ENCODE results near the gene FLT4. TPM values are rescaled to one million over a fixed set of nuclear protein-coding genes. Genes with fewer than 3 reads are reported as not detected.

FLT4 gene
- total and polyA plus RNA-seq, 9 of the 15 experiments (the other 6 are each of a cell fraction or from before 2014, with no cell fraction given), result 0.01 to 0.42 (median 0.14) TPM; not detected in 2

- no peak for TF ChIP-seq ZNF512 (tag; IDR thresholded peaks at IDR 0.05)
- peak; percentile 85 for TF ChIP-seq L3MBTL2 (IDR thresholded peaks at IDR 0.05)
- no peak for TF ChIP-seq HMG20A (CRISPR knock-in tag; conservative IDR thresholded peaks at IDR 0.05)
- TF ChIP-seq ZC3H4 (CRISPR knock-in tag; IDR thresholded peaks at IDR 0.05; ENCODE audit: borderline replicate concordance), result 0 out of 2 replicates have a peak, but pooled peaks have one; percentile 24
- no peak for TF ChIP-seq ETV1 (tag; conservative IDR thresholded peaks at IDR 0.05; ENCODE audit: low read depth)
These were observed 40.7 kb downstream of the FLT4 start (continued) for GRCh38 chr5:180608572-180609310.

- Histone ChIP-seq H3K4me2 (ENCODE audit: insufficient read depth, low read length) (peak overlapping the region; percentile 46), H4K20me1 (replicated peaks; ENCODE audit: control insufficient read depth, insufficient read depth, low read length) (0 out of 2 replicates have a peak, but pooled peaks cover 6% of the 10 kb centered on the region), H2AFZ (ENCODE audit: low read depth, low read length) (peak overlapping the region; percentile 83), H3K9me1 (ENCODE audit: control insufficient read depth, insufficient read depth, low read length) (no peaks in the 10 kb centered on the region), H3K9ac (ENCODE audit: insufficient read depth in 1 of 2, low read depth in 2 of 2, low read length in 2 of 2) (no peak overlapping the region), H3K27me3 (ENCODE audit: control insufficient read depth in 2 of 2, insufficient read depth in 2 of 2, low read length in 2 of 2) (peaks cover 7 to 15% of the 10 kb centered on the region in 2 experiments; a peak in 4 of 5 replicates), H3K27ac (ENCODE audit: extremely low read depth, low read depth, low read length) (no peak overlapping the region), H3K9me3 (replicated peaks; ENCODE audit: control insufficient read depth, insufficient read depth, low read depth, low read length) (no peaks in the 10 kb centered on the region), H3K4me1 (replicated peaks in 1 of 2; ENCODE audit: control insufficient read depth in 2 of 2, insufficient read depth in 2 of 2, low read length in 2 of 2) (peaks cover 10 to 50% of the 10 kb centered on the region in 2 experiments; a peak in 4 of 5 replicates), H3K79me2 (ENCODE audit: control insufficient read depth, insufficient read depth, low read length) (no peaks in the 10 kb centered on the region), H3K36me3 (ENCODE audit: control insufficient read depth, insufficient read depth, low read length) (no peaks in the 10 kb centered on the region), H3K4me3 (no peak overlapping the region)
- BruUV-seq (replicated peaks), result no TSS peak
- CTCF ChIA-PET (ENCODE audit: low intra/inter-chr PET ratio), result no interaction called here
- FAIRE-seq, result peak; percentile 69
- no peak for ATAC-seq
- WGBS (ENCODE audit: insufficient coverage, low coverage, missing lambda C conversion rate), result 14% methylated on average over 17 of the region's 18 CpGs
- DNase-seq (ENCODE audit: extremely low read depth in 1 of 4, low spot score in 3 of 4), result peak in 1 of 4 experiments; percentile 63
- intact Hi-C loops (cut with micrococcal nuclease) (loop anchor here (2.0 to 10.0 kb wide), 5 partner anchors 53 to 403 kb away; partner anchors contain the start of genes CNOT6, MAPK9 and RASGEF1C), in situ Hi-C loops (cut with MboI) (no loop called here)
- POLR2A ChIA-PET, result no interaction called here
- TF ChIP-seq RUNX1 (IDR thresholded peaks at IDR 0.05; ENCODE audit: low read depth), result no peak
- TF ChIP-seq RBM17 (IDR thresholded peaks at IDR 0.05; ENCODE audit: borderline replicate concordance, low read depth, low read length), result no peak
- TF ChIP-seq FOS (IDR thresholded peaks at IDR 0.05; ENCODE audit: extremely low read depth, insufficient read length), result no peak
- no peak for TF ChIP-seq FOXA1 (IDR thresholded peaks at IDR 0.05; ENCODE audit: borderline replicate concordance)
- TF ChIP-seq ZNF354B (CRISPR knock-in tag; IDR thresholded peaks at IDR 0.05), result no peak
- TF ChIP-seq FOXK2 (conservative IDR thresholded peaks at IDR 0.05 in 1 of 2, IDR thresholded peaks at IDR 0.05 in 1 of 2; ENCODE audit: low read depth in 2 of 2), result no peak
- TF ChIP-seq ZBTB49 (CRISPR knock-in tag; IDR thresholded peaks at IDR 0.05; ENCODE audit: borderline replicate concordance), result no peak
- TF ChIP-seq ID3 (CRISPR knock-in tag; IDR thresholded peaks at IDR 0.05), result no peak
- TF ChIP-seq ID3 (tag; IDR thresholded peaks at IDR 0.05), result no peak
- no peak for TF ChIP-seq SRF (CRISPR knock-in tag; IDR thresholded peaks at IDR 0.05)
These were observed 41.4 kb downstream of the FLT4 start for GRCh38 chr5:180607861-180608571.
